ENCODE results near the gene PIEZO1. TPM values are rescaled to one million over a fixed set of nuclear protein-coding genes. Genes with fewer than 3 reads are reported as not detected.

Gene PIEZO1
- total and polyA plus RNA-seq, 2 experiments from 2014 or later, result 30.4 to 70.1 TPM

- H3K4me3 ChIP-seq, result peak overlapping the region; percentile 96
- H3K27ac ChIP-seq (ENCODE audit: low read depth), result no peak overlapping the region
- Mint-ChIP-seq H3K27me3 (ENCODE audit: insufficient read depth, low read depth, poor library complexity) (peaks cover 40% of the 10 kb centered on the region), H3K36me3 (ENCODE audit: low read depth) (peaks cover 3% of the 10 kb centered on the region; the same call in 2 of the 3 replicates), H3K9me3 (no peaks in the 10 kb centered on the region), H3K27ac (no peak overlapping the region), H3K4me3 (peak overlapping the region; percentile 74), H3K4me1 (peaks cover 15% of the 10 kb centered on the region)
- DNase-seq (ENCODE audit: low spot score) (no peak), ATAC-seq (0 out of 3 replicates have a peak, but pooled peaks have one; percentile 1)
- H3K4me2 ChIP-seq, result peak overlapping the region; percentile 97
- no peaks in the 10 kb centered on the region; the same call in 1 of the 2 replicates for H3K36me3 ChIP-seq (ENCODE audit: insufficient read depth)
- no peaks in the 10 kb centered on the region for H3K9me2 ChIP-seq (ENCODE audit: insufficient read depth)
- peak overlapping the region; percentile 94 for H2AFZ ChIP-seq
- H3F3A ChIP-seq (replicated peaks; ENCODE audit: low read depth), result peaks cover 6% of the 10 kb centered on the region; the same call in 1 of the 2 replicates
- peaks cover 10% of the 10 kb centered on the region for H3K27me3 ChIP-seq (ENCODE audit: insufficient read depth)
- H3K4me1 ChIP-seq (ENCODE audit: insufficient read depth), result peaks cover 9% of the 10 kb centered on the region
- peaks cover 4% of the 10 kb centered on the region for H3K79me2 ChIP-seq (replicated peaks; ENCODE audit: insufficient read depth)
- no peak for TF ChIP-seq ZNF114 (CRISPR knock-in tag; IDR thresholded peaks at IDR 0.05)
- TF ChIP-seq EZH2 (IDR thresholded peaks at IDR 0.05; ENCODE audit: low read depth, unreplicated experiment), result no peak
- no peak for TF ChIP-seq EZH2phosphoT487 (IDR thresholded peaks at IDR 0.05; ENCODE audit: unreplicated experiment)
- TF ChIP-seq STAT1 (IDR thresholded peaks at IDR 0.05; ENCODE audit: unreplicated experiment), result no peak
- TF ChIP-seq ZNF331 (CRISPR knock-in tag; IDR thresholded peaks at IDR 0.05; ENCODE audit: low read depth), result no peak
- TF ChIP-seq NANOG (IDR thresholded peaks at IDR 0.05; ENCODE audit: borderline replicate concordance), result no peak
- no peak for TF ChIP-seq REST (IDR thresholded peaks at IDR 0.05; ENCODE audit: unreplicated experiment)
- TF ChIP-seq CREB1 (CRISPR knock-in tag; IDR thresholded peaks at IDR 0.05; ENCODE audit: low read depth), result no peak
- no peak for TF ChIP-seq JUNB (IDR thresholded peaks at IDR 0.05; ENCODE audit: unreplicated experiment)
- TF ChIP-seq CTCF (conservative IDR thresholded peaks at IDR 0.05; ENCODE audit: low read depth in 2 of 2), result no peak; a peak in 1 of 4 replicates
- TF ChIP-seq ETS1 (IDR thresholded peaks at IDR 0.05), result no peak
- H4K20me1 ChIP-seq (replicated peaks; ENCODE audit: insufficient read depth), result 0 out of 2 replicates have a peak, but pooled peaks cover 5% of the 10 kb centered on the region
These were observed 100.4 kb downstream of the PIEZO1 start for GRCh38 chr16:88684569-88685155.

All from GM23338 (cell line).